HepG2 (cell line): Measurements from ENCODE around the gene DLEC1. TPM values are rescaled to one million over a fixed set of nuclear protein-coding genes. Genes with fewer than 3 reads are reported as not detected.

Source experiments
- ATF4 ChIP-seq, 2 experiments: fragments of 450-650 bp in 1 of 2; sonication (generic) in 1 of 2; formaldehyde crosslinking; IDR thresholded peaks; 2 replicates each; pipeline versions ENCODE4 v1.5.0 to v1.8.0; 2020 to 2022; ENCODE audit warnings: mild to moderate bottlenecking in 1 of 2, missing genetic modification reagents in 1 of 2
- FOXM1 ChIP-seq: sonication (generic); formaldehyde crosslinking; IDR thresholded peaks from 2 replicates; pipeline ENCODE4 v1.5.0; 2020; ENCODE audit warnings: missing genetic modification reagents
- HDAC1 ChIP-seq: sonication (generic); formaldehyde crosslinking; IDR thresholded peaks from 2 replicates; pipeline ENCODE4 v1.5.1; 2020; ENCODE audit warnings: mild to moderate bottlenecking, missing genetic modification reagents
- HMGXB3 ChIP-seq: sonication (generic); formaldehyde crosslinking; IDR thresholded peaks from 2 replicates; pipeline ENCODE4 v1.4.0; 2020; ENCODE audit warnings: missing genetic modification reagents, borderline replicate concordance
- HOXA5 ChIP-seq: sonication (generic); formaldehyde crosslinking; IDR thresholded peaks from 2 replicates; pipeline ENCODE4 v1.4.0; 2020; ENCODE audit warnings: missing genetic modification reagents
- KLF6 ChIP-seq: IDR thresholded peaks from 2 replicates; pipeline ENCODE4 v1.8.0; 2016; ENCODE audit warnings: missing biosample characterization, missing genetic modification reagents
- NONO ChIP-seq, 2 experiments: fragments of 450-650 bp in 1 of 2; sonication (generic) in 1 of 2; formaldehyde crosslinking in 1 of 2; IDR thresholded peaks in 1 of 2; conservative IDR thresholded peaks in 1 of 2; 2 replicates each; pipeline versions ENCODE4 v1.6.1 to v1.8.0; 2017 to 2022; ENCODE audit warnings: mild to moderate bottlenecking in 1 of 2, missing genetic modification reagents in 1 of 2, moderate library complexity in 1 of 2
- PBX3 ChIP-seq: sonication (generic); formaldehyde crosslinking; IDR thresholded peaks from 2 replicates; pipeline ENCODE4 v1.8.1; 2023; ENCODE audit warnings: missing genetic modification reagents, inconsistent platforms, borderline replicate concordance
- REXO4 ChIP-seq: sonication (generic); formaldehyde crosslinking; IDR thresholded peaks from 2 replicates; pipeline ENCODE4 v1.8.0; 2022; ENCODE audit warnings: missing genetic modification reagents, mild to moderate bottlenecking, borderline replicate concordance
- SALL1 ChIP-seq: sonication (generic); formaldehyde crosslinking; IDR thresholded peaks from 2 replicates; pipeline ENCODE4 v1.8.0; 2022; ENCODE audit warnings: mild to moderate bottlenecking, missing genetic modification reagents
- TOE1 ChIP-seq: sonication (generic); formaldehyde crosslinking; IDR thresholded peaks from 2 replicates; pipeline ENCODE4 v1.4.0; 2020; ENCODE audit warnings: mild to moderate bottlenecking, missing genetic modification reagents
- YEATS4 ChIP-seq: sonication (generic); formaldehyde crosslinking; IDR thresholded peaks from 2 replicates; pipeline ENCODE4 v1.4.0; 2020; ENCODE audit warnings: missing genetic modification reagents, borderline replicate concordance
- ZNF18 ChIP-seq: sonication (generic); formaldehyde crosslinking; IDR thresholded peaks from 2 replicates; pipeline ENCODE4 v1.8.0; 2022; ENCODE audit warnings: mild to moderate bottlenecking, missing genetic modification reagents; ENCODE audit not compliant: insufficient replicate concordance
- ZNF33A ChIP-seq: sonication (generic); formaldehyde crosslinking; IDR thresholded peaks from 2 replicates; pipeline ENCODE4 v1.5.1; 2020; ENCODE audit warnings: missing genetic modification reagents, mild to moderate bottlenecking, moderate library complexity, borderline replicate concordance
- ZNF574 ChIP-seq: sonication (generic); formaldehyde crosslinking; IDR thresholded peaks from 2 replicates; pipeline ENCODE4 v1.4.0; 2020; ENCODE audit warnings: missing genetic modification reagents
- ZNF775 ChIP-seq: sonication (generic); formaldehyde crosslinking; IDR thresholded peaks from 2 replicates; pipeline ENCODE4 v1.4.0; 2020; ENCODE audit warnings: missing genetic modification reagents, mild to moderate bottlenecking, moderate library complexity, borderline replicate concordance
- ZSCAN29 ChIP-seq: sonication (generic); formaldehyde crosslinking; conservative IDR thresholded peaks from 2 replicates; pipeline ENCODE4 v1.4.0; 2020; ENCODE audit warnings: mild to moderate bottlenecking, missing genetic modification reagents
- polyA plus RNA-seq, 8 experiments: library from polyadenylated mRNA; depleted of rRNA in 3 of 8; stranded (reverse) in 7 of 8; unstranded in 1 of 8; fragments of >200 nt; fragmentation: Illumina TruSeq in 4 of 8; extraction: Trizol in 4 of 8; gene quantifications; 2 replicates each; pipeline versions ENCODE4 v1.2.1 to v1.2.3, GENCODE V29; 2011 to 2016; ENCODE audit warnings: low read depth in 4 of 8, missing spikeins in 1 of 8, mixed read lengths in 1 of 8; ENCODE audit not compliant: insufficient read depth in 1 of 8
- total RNA-seq, 5 experiments: library from RNA; depleted of rRNA; stranded (reverse); fragments of >200 nt; fragmentation: Illumina TruSeq; extraction: Trizol; gene quantifications; 2 replicates each; pipeline ENCODE4 v1.2.3, GENCODE V29; 2016; ENCODE audit warnings: low read depth in 1 of 5

Gene DLEC1
- total and polyA plus RNA-seq, 2 of the 13 experiments (the other 11 are each of a cell fraction or from before 2014, with no cell fraction given): 0.09 TPM; not detected in 1

- 0 out of 2 replicates have a peak, but pooled peaks have one; percentile 46 for TF ChIP-seq ZNF574 (CRISPR knock-in tag)
- peak; percentile 7; the same call in 1 of the 2 replicates for TF ChIP-seq KLF6 (CRISPR knock-in tag)
- no peak for TF ChIP-seq TOE1 (CRISPR knock-in tag)
- TF ChIP-seq SALL1: no peak
- TF ChIP-seq ZSCAN29: peak; percentile 78
- no peak for TF ChIP-seq ZNF775 (CRISPR knock-in tag)
- no peak for TF ChIP-seq REXO4 (CRISPR knock-in tag)
- no peak; the same call in 1 of the 2 replicates for TF ChIP-seq HDAC1 (CRISPR knock-in tag)
- no peak for TF ChIP-seq ZNF33A (CRISPR knock-in tag)
- TF ChIP-seq HMGXB3 (CRISPR knock-in tag): no peak
- TF ChIP-seq ATF4 (CRISPR knock-in tag; IDR thresholded peaks at IDR 0.05): no peak
- no peak for TF ChIP-seq HOXA5 (CRISPR knock-in tag)
- no peak for TF ChIP-seq FOXM1
- no peak for TF ChIP-seq YEATS4 (CRISPR knock-in tag)
- TF ChIP-seq NONO (IDR thresholded peaks at IDR 0.05): no peak
- TF ChIP-seq NONO (CRISPR knock-in tag; conservative IDR thresholded peaks at IDR 0.05): peak; percentile 75; the same call in 1 of the 2 replicates
- no peak for TF ChIP-seq PBX3 (CRISPR knock-in tag)
- peak; percentile 35 for TF ChIP-seq ZNF18 (CRISPR knock-in tag)
Observed at GRCh38 chr3:38165722-38166387, 126.8 kb downstream of the DLEC1 start (continued).
